Esophagus squamous epithelium (tissue), 4 donors: ENCODE measurements around the gene ODAD4.

Experiments
- CTCF ChIP-seq, 6 experiments: fragments of 450-650 bp in 4 of 6; fragments of 200-600 bp in 2 of 6; sonication (generic) in 2 of 6; IDR thresholded peaks; one replicate each; pipeline ENCODE4 v1.5.1; 2016 to 2019; ENCODE audit warnings: antibody characterized with exemption in 6 of 6, mild to moderate bottlenecking in 4 of 6, moderate library complexity in 4 of 6
- POLR2A ChIP-seq, 4 donors: fragments of 450-650 bp; IDR thresholded peaks; one replicate each; pipeline ENCODE4 v1.6.1; 2017; ENCODE audit warnings: antibody characterized with exemption in 4 of 4, mild to moderate bottlenecking in 4 of 4, moderate library complexity in 3 of 4

- no peak for TF ChIP-seq POLR2A (IDR thresholded peaks at IDR 0.05)
- no peak for TF ChIP-seq CTCF (IDR thresholded peaks at IDR 0.05)
These were observed 14.9 kb upstream of the ODAD4 start for GRCh38 chr17:41915566-41915965.
